ENCODE measurements around the gene CHID1.

The CHID1 gene

DNA sequence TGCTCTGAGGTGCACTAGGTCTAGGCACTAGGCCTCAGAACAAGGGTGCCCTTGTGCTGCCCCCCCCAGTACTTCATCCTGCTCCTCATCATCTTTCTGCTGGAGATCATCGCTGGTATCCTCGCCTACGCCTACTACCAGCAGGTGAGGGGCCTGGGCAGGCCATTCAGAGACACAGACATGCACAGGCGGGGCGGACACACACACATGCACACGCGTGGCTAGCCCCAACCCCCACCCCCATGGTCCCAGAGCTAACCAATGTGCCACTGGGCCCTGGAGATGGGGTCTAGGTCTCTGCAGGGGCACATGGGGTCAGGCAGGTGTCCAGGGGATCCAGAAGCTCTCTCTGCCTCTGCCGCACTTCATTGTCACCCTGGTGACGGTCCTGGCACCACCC, 73.9 kb downstream of the CHID1 start:
- no peak for DNase-seq (ENCODE audit: low read depth in 2 of 2)

DNA sequence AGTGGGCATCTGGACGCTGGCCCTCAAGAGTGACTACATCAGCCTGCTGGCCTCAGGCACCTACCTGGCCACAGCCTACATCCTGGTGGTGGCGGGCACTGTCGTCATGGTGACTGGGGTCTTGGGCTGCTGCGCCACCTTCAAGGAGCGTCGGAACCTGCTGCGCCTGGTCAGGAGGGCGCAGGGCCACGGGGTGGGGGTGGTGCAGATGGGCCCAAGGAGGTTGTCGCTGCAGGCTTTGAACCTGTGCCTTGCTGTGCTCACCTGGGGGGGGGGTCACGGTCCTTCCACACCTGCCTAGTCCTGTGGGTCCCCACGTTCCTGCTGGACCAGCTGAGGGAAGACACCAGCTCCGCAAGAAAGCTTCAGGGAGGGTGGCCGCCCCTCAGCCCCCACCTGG, 74.3 kb downstream of the CHID1 start:
- no peak for DNase-seq (ENCODE audit: low read depth in 2 of 2)

DNA sequence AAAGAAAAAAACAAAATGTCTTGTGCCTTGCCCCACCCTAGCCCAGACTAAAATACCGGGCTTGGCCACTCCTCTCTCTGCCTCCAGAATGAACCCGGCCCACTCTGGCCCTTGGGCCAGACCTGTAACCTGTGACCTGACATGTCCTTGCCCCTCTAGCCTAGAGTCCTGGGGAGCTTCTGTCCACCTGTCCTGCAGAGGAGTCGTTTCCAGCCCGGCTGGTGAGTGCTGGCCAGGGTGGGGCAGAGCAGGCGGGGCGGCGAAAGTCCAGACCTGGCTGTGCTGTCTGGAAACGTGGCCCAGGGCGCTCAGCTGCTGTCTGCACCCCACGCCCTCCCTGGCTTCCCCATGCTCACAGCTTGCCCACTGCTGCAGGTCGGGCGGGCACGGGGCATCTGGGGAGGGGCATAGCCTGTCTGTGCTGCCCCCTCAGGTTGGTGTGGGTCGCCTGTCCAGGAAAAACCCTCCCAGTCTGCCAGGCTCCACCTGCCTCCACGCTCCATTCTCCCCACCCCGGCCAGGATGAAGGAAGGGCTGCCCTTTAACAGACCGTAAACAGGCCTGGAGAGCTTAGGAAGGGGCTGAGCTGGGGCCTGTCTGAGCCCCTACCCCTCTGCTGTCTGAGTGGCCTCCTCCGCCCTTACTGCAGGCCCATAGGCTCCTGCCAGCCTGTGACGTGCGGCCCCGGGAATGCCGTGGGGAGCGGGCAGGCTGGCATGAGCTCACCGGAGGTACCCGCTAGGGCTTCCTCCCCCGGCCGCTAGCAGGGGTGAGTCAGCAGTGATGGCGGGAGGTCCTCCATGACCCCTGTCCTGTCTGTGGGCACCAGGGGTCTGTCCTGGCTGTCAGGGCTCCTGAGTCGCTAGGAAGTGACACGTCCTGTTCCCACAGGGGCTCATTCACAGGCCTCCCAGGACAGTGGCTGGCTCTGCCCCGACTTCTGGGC, 76.0 kb downstream of the CHID1 start:
- no peak for DNase-seq (ENCODE audit: low read depth in 2 of 2)

DNA sequence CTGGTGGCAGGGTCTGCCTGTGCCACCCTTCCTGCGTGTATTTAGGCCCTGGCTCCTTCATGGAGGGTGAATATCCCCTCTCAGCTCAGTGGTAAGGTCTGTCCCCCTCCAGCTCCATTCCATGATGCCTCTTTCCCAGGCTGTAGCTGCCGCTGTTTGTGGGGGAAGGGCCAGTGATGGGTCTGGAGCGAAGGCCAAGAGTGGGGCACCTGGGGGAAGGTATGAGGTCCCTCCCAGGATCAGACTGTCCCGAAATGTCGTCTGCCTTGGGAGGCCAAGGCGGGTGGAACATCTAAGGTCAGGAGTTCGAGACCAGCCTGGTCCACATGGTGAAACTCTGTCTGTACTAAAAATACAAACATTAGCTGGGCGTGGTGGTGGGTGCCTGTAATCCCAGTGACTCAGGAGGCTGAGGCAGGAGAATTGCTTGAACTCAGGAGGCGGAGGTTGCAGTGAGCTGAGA, 76.7 kb downstream of the CHID1 start:
- DNase-seq (ENCODE audit: low read depth in 2 of 2) = no peak

DNA sequence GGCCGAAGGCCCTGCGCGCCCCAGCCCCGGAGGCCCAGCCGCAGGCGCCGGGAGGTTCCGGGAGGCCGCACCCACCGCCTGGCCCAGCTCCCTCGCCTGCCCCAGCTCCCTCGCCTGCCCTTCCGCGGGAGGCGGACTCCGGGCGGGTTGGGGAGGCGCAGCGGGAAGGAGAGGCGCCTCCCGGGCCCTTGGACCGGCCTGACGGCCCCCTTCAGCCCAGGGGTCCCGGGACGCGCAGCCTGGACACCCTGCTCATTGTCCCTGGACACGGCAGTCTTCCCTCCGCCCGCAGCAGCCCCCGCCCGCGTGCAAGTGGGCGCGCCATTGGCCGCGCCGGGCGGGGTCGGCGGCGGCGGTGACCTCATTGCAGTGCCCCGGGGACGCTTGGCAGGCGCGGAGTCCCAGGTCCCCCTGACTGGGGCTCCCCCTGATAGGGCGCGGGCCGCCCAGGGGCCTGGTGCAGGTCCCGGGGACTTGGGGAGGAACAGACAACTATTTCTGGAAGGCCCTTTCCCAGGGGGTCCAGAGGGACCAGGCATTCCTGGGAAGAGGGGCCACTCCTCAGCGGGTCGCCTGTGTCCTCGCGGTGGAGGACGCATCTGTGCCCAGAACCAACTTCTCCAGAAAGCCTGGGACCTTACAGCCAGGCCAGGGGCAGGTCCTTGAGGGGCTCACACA, 77.4 kb downstream of the CHID1 start:
- DNase-seq (ENCODE audit: low read depth in 2 of 2) = no peak

DNA sequence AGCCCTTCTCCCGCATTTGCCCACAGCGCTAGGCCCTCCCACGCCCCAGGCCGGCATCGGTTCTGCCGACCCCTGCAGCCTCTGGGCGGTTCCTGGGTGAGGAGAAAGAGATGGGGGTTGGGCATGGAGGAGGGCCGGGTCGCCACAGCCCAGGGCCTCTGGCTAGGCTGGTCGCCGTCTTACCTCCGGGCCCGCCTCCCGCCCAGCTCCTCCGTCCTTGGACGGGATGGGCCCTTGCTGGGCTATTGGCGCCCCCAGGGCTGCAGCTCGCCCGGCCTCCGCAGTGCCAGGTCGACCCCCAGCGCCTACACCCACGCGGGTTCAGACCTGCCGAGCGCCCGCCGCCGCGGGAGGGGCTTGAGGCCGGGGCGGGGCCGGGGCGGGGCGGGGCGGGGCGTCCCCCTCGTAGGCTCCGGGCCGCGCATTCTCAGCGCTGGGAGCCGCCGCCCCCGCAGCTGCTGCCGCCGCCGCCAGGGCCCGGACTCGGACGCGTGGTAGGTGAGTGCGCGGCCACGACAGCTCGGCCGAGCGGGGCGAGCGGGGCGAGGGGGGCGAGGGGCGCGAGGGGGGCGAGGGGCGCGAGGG, 78.0 kb downstream of the CHID1 start, which contains the start of gene CD151:
TSS of gene CD151 (plus strand) at position 424 of the 585 bp plus-strand sequence. CDS start 3,118 bp downstream, outside the sequence.
- peak in 1 of 2 donors; percentile 41 for DNase-seq (ENCODE audit: low read depth in 2 of 2)

DNA sequence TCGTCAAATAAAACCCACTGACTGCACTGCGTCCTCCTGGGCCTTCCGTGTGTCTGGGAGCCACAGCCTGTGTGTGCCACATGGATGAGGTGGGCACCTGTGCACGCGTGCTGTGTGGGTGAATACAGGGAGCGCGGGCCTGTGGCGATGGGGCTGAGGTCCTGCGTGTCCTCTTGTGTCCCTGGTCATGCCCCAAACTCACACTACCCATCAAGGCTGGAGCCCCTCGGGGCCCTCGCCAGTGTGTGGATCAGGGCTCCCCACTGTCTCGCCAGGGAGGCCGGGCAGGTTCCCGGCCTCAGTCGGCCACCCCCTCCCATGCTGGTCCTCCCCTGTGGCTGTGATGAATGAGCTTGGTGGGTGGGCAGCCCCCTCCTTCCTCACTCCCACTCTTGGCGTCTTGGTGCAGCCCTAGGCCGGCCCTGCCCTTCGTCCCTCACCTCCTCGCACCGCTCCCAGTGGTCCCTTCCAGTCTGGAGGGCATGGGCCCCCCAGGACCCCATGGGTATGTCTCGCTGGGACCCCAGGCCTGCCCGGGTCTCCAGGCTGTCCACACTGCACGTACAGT, 78.6 kb downstream of the CHID1 start:
- no peak for DNase-seq (ENCODE audit: low read depth in 2 of 2)

DNA sequence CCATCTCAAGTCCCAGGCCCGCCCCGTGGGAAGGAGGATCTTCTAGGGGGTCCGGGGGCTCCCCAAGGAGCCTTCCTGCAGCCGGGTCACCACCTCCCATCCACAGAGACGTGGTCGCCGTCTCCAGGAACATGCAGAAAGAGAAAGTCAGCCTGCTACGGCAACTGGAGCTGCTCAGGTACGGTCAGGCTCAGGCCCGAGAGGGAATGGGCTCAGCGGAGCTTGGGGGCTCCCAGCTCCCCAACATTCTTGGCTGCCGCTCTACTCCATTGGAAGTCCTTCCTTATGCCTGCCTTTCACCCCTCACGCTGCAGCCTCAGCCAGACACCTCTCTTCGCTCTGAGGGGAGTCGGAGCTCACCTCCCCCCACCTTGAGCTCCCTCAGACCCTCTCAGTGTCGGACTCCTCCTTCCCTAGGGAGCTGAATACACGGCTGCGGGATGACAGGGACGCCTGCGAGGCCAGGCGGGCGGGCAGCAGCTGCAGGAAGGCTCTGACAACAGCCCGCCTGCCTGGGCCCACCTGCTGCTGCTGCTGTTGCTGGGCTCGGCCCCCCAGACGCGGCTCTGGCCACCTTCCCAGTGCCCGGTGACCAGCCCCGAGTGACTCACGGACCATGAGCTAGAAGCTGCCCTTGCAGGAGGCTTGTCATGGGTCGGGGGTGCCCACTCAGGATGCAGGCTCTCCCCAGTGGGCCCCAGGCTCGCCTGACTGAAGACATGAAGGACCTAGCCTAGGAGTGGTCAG, 79.3 kb downstream of the CHID1 start:
- no peak for DNase-seq (ENCODE audit: low read depth in 2 of 2)

DNA sequence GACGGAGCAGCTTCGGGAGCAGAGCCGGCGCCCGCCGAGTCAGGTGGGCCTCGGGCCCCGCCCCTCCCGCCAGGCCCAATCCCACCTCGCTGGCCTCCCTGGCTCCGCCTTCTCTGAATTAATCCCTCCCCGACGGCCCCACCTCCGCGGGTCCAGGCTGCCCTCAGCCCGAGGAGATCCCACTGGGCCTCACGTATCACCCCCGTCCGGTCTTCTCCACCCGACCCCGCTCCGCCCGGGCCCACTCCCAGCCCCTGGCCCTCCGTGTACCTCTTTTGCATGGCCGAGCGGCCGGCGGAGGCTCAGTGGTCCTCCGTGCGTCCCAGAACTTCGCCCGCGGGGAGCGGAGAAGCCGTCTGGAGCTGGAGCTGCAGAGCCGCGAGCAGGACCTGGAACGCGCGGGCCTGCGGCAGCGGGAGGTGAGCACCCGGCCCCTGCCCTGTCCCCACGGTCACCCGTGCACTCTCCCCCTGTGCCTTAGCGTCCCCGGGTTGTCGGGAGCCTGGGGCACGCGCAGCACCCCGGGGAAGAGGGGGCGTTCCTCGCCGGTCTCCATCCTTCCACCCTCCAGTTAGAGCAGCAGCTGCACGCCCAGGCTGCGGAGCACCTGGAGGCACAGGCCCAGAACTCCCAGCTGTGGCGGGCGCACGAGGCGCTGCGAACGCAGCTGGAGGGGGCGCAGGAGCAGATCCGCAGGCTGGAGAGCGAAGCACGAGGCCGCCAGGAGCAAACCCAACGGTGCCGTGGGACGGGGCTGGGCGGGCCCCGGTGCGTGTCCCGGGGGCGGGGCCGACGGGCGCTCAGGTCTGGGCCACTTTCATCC, 80.1 kb downstream of the CHID1 start:
- peak in 1 of 2 donors; percentile 50 for DNase-seq (ENCODE audit: low read depth in 2 of 2)

DNA sequence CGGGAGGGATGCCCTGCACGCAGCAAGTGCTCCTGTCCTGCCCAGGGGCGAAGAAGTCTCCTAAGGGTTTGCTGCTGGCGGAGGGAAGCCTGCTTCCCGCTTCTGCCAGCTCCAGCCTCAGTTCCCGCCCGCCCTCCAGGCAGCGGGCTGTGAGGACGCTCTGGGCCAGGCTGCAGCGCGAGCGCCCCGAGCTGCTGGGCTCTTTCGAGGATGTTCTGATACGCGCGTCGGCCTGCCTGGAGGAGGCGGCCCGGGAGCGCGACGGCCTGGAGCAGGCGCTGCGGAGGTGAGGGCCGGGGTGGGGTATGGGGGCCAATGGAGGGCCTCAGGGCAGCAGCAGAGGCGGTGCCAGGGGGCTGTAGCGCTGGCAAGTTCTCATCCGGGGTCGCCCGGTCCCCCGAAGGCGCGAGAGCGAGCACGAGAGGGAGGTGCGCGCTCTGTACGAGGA, 80.7 kb downstream of the CHID1 start:
- no peak for DNase-seq (ENCODE audit: low read depth in 2 of 2)

GRCh38 chr11:829176-829846, 81.3 kb downstream of the CHID1 start:
- no peak for DNase-seq (ENCODE audit: low read depth in 2 of 2)

GRCh38 chr11:828506-829175, 82.0 kb downstream of the CHID1 start:
- DNase-seq (ENCODE audit: low read depth in 2 of 2) = no peak

DNA sequence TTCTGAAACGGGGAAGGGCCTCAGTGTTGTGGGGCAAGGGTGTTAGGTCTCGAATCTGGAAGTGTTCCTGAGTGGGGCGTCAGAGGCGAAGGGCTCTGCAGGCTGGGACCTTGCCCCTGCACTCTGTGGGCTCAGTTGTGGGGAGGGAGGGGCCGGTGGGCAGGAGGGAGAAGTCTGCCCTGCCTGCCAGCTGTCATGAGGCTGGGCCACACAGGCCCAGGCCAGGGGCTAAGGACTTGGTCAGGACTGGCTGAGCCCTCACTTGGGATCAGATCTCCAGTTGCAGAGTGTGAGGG, 82.8 kb downstream of the CHID1 start, which contains the start of gene CRACR2B:
TSS of gene CRACR2B (plus strand) at position 23 of the 296 bp plus-strand sequence. CDS start 689 bp downstream, outside the sequence.
- no peak for DNase-seq (ENCODE audit: low read depth in 2 of 2)

DNA sequence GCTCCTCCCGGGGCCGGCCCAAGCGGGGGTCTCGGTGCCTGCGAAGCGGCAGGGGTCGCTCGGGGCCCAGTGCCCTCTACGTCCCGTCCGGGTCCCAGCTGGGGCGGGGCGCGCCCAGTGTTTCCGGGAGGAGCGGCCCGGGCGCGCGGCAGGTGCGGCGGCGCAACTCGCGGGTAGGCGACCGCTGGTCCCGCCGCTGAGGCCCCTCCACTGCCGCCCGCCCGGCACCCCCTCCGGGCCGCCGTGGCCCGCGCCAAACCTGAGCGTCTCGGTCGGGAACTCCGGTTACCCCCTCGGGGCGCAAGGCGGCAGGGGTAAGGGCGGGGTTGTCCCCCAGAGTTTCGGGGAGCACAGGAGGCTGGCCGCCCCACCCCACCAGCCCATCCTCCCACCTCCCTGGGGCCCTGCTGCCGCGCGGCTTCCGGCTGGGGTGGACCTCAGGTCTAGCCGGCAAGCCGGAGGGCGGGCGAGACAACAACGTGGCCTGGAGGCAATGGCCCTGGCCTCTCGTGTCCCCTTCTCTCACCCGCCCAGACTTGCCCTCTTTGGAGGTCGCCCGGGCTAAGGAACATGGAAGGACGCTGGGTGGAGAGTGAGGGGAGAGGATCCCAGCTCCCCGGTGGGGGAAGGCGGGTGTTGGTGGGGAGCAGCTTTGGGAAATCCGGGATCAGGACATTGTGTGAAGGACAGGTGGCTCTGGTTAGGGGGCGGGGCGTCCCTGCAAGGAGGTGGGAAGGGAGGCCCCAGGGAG, 83.3 kb downstream of the CHID1 start:
- DNase-seq (ENCODE audit: low read depth in 2 of 2) = no peak

GRCh38 chr11:826836-827145, 83.8 kb downstream of the CHID1 start:
- no peak for DNase-seq (ENCODE audit: low read depth in 2 of 2)

DNA sequence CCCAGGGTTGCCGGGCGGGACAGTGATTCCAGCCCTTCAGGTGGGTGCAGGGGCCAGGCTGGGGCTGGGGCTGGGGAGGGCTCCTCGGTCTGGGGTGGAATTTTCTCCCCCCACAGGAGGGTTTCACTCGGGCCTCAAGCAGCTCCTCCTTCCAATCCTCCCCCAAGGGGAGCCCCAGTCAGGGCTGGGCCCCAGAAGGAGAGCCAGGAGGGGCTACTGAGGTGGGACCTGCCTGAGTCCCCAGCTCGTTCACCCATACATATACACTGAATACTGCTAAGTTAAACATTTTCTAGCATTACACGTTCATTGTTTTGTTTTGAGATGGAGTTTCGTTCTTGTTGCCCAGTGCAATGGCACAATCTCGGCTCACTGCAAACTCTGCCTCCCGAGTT, 84.4 kb downstream of the CHID1 start:
- no peak for DNase-seq (ENCODE audit: low read depth in 2 of 2)

- no peak for DNase-seq (ENCODE audit: low read depth in 2 of 2)
Observed at GRCh38 chr11:825366-826226, 85.0 kb downstream of the CHID1 start.

GRCh38 chr11:824942-825341, 85.7 kb downstream of the CHID1 start:
- no peak for DNase-seq (ENCODE audit: low read depth in 2 of 2)
